IgD-negative memory B cell (primary cell): ENCODE results near the gene TMEM131. TPM values are rescaled to one million over a fixed set of nuclear protein-coding genes. Genes with fewer than 3 reads are reported as not detected.
A peak's percentile ranks its signal among the peaks of the same experiment; 100 is the strongest.

Experiments
- H3K27ac Mint-ChIP-seq, 3 donors: one replicate each; pipeline ENCODE4 v1.8.0; 2020 to 2022; ENCODE audit warnings: mild to moderate bottlenecking in 3 of 3, mixed read lengths in 3 of 3, moderate library complexity in 1 of 3
- H3K27me3 Mint-ChIP-seq: one replicate; pipeline ENCODE4 v1.8.0; 2021; ENCODE audit warnings: mixed read lengths
- H3K36me3 Mint-ChIP-seq: one replicate; pipeline ENCODE4 v1.8.0; 2020; ENCODE audit warnings: mild to moderate bottlenecking, mixed read lengths
- H3K4me1 Mint-ChIP-seq, 3 donors: one replicate each; pipeline ENCODE4 v1.8.0; 2020 to 2022; ENCODE audit warnings: mixed read lengths in 3 of 3, mild to moderate bottlenecking in 1 of 3
- H3K4me3 Mint-ChIP-seq, 4 donors: one replicate each; pipeline ENCODE4 v1.8.0; 2020 to 2022; ENCODE audit warnings: mild to moderate bottlenecking in 4 of 4, mixed read lengths in 4 of 4, moderate library complexity in 3 of 4
- H3K9me3 Mint-ChIP-seq, 3 donors: one replicate each; pipeline ENCODE4 v1.8.0; 2020 to 2021; ENCODE audit warnings: mixed read lengths in 3 of 3, mild to moderate bottlenecking in 1 of 3
- polyA plus RNA-seq: library from polyadenylated mRNA; unstranded; fragments of 300-500 nt; fragmentation: Illumina TruSeq; gene quantifications from one replicate; pipeline ENCODE4 v1.2.3, GENCODE V29; 2021

TMEM131 gene
- polyA plus RNA-seq, 1 donor from 2014 or later = 24.9 TPM

DNA sequence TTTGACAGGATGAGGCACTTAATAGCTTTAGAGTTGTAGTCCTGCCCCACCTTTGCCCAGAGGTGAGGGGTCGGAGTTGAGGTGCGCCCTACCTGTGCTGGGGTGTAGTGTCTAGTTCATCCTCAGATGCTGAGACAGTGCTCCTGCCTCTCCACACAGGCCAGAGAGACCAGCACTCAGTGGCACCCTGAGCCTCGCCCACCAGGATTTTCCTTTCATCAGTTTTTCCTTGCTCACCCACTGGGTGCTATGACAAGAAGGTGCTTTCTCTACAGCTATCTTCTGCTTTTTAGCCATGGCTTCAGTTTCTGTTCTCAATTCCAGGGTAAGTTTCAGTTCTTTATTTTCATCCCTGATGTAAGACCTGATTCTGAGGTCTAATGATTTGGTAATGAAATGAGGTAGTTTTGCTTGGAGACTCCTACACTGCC lies 16.8 kb upstream of the TMEM131 start:
- Mint-ChIP-seq H3K36me3 (no peaks in the 10 kb centered on the region), H3K4me1 (peaks cover 51 to 57% (median 56%) of the 10 kb centered on the region in 3 donors), H3K4me3 (peak overlapping the region; percentile 55 to 72 (median 65)), H3K27me3 (peaks cover 3% of the 10 kb centered on the region), H3K9me3 (no peaks in the 10 kb centered on the region), H3K27ac (peak overlapping the region; percentile 91 to 97 (median 94))

- peak overlapping the region; percentile 21 to 74 (median 23) for H3K4me3 Mint-ChIP-seq
- peaks cover 41 to 48% (median 43%) of the 10 kb centered on the region in 3 donors for H3K4me1 Mint-ChIP-seq
- no peaks in the 10 kb centered on the region for H3K36me3 Mint-ChIP-seq
- H3K27me3 Mint-ChIP-seq = peaks cover 3% of the 10 kb centered on the region
- peak overlapping the region; percentile 48 to 91 (median 82) for H3K27ac Mint-ChIP-seq
- no peaks in the 10 kb centered on the region for H3K9me3 Mint-ChIP-seq
Observed at GRCh38 chr2:98009887-98010760, 14.4 kb upstream of the TMEM131 start.

- H3K27me3 Mint-ChIP-seq = peaks cover 2% of the 10 kb centered on the region
- no peaks in the 10 kb centered on the region for H3K36me3 Mint-ChIP-seq
- peaks cover 29 to 39% (median 31%) of the 10 kb centered on the region in 3 donors for H3K4me1 Mint-ChIP-seq
- H3K9me3 Mint-ChIP-seq = no peaks in the 10 kb centered on the region
- no peak overlapping the region for H3K4me3 Mint-ChIP-seq
- H3K27ac Mint-ChIP-seq = no peak overlapping the region
Observed at GRCh38 chr2:98008415-98008814, 12.7 kb upstream of the TMEM131 start.

GRCh38 chr2:98006378-98006777 lies 10.6 kb upstream of the TMEM131 start:
- Mint-ChIP-seq H3K27me3 (peaks cover 2% of the 10 kb centered on the region), H3K9me3 (no peaks in the 10 kb centered on the region), H3K4me1 (peaks cover 21 to 32% (median 22%) of the 10 kb centered on the region in 3 donors), H3K27ac (no peak overlapping the region), H3K4me3 (no peak overlapping the region), H3K36me3 (no peaks in the 10 kb centered on the region)

DNA sequence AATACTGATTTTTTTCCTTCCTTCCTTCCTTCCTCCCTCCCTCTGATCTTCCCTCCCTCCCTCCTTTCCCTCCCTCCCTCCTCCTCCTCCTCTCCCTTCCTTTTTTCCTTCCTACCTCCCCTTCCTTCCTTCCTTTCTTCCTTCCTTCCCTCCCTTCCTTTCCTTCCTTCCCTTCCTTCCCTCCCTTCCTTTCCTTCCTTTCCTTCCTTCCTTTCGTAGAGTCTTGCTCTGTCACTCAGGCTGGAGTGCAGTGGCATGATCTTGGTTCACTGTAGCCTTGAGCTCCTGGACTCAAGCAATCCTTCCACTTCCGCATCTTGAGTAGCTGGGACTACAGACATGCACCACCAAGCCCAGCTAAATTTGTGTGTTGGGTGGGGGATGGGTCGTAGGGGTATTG lies 8.9 kb upstream of the TMEM131 start:
- Mint-ChIP-seq H3K9me3 (no peaks in the 10 kb centered on the region), H3K36me3 (no peaks in the 10 kb centered on the region)

DNA sequence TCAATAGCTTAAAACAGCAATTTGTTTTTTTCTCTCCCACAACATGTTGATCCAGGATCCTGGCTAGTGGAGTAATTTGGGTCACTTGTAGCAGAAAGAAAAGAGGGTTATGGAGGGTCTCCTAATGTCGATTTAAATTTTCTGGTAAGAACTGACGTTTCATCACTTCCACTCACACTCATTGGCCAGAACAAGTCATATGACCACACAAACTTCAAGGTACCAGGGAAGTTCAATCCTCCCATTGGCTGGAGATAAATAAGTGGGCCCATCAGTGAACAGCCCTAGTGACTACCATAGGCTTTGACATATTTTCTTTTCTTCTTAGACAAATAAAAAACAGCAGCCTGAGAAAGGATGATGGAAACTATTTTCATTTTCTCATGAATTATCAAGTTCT lies 8.3 kb upstream of the TMEM131 start:
- Mint-ChIP-seq H3K4me3 (no peak overlapping the region), H3K36me3 (no peaks in the 10 kb centered on the region), H3K4me1 (peaks cover 0 to 11% (median 3%) of the 10 kb centered on the region in 3 donors), H3K27ac (no peak overlapping the region), H3K9me3 (no peaks in the 10 kb centered on the region), H3K27me3 (no peaks in the 10 kb centered on the region)

More for the DNA sequence above, 8.9 kb upstream of the TMEM131 start:
- Mint-ChIP-seq H3K27me3 (no peaks in the 10 kb centered on the region), H3K4me3 (peak overlapping the region in 1 of 4 donors; percentile 87), H3K27ac (no peak overlapping the region), H3K4me1 (peaks cover 4 to 15% (median 4%) of the 10 kb centered on the region in 3 donors)

DNA sequence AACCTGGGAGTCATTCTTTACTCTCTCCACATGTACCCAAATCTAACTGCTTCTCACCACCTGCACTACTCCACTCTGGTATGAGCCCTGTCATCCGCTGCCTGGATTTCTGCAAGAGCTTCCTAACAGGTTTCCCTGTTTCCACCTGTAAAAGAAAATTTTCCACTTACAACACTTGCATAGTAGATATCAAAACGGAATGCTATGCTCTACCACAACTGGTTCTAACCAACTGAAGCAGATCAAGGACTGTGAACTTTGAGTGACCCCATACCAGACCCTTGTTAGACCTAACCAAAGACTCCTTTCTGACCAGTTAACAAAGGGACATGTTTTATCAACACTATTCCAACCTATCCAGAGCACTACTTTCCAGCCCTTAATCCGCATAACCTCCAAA lies 3.8 kb upstream of the TMEM131 start:
- H3K9me3 Mint-ChIP-seq = no peaks in the 10 kb centered on the region
- peak overlapping the region in 1 of 4 donors; percentile 88 for H3K4me3 Mint-ChIP-seq
- H3K27me3 Mint-ChIP-seq = no peaks in the 10 kb centered on the region
- H3K36me3 Mint-ChIP-seq = no peaks in the 10 kb centered on the region
- peak overlapping the region in 1 of 3 donors; percentile 73 for H3K27ac Mint-ChIP-seq
- peaks cover 2 to 6% (median 5%) of the 10 kb centered on the region in 3 donors for H3K4me1 Mint-ChIP-seq

DNA sequence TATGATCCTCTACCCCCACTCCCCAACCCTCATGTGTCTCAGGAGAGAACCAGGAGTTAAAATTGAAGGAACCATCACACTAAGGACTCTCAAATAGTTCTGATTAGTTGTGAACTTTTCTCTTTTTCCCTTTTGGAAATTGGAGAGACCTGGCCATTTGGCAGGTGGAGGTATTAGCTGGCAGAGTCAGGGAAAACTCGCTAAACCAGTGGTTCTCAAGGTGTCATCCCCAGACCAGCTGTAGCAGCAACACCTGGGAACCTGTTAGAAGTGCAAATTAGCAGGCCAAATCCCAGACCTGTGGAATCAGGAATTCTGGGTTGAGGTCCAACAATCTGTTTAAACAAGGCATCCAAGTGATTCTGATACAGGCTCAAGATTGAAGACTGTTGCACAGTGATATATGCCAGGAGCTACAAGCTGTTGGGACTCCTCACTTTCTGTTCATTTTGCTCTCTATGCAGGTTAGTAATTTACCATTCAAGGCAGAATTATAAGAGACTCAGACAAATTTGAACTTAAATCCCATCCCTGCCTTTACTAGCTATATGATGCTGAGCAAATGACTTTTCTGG lies 2.8 kb upstream of the TMEM131 start:
- peaks cover 4 to 11% (median 9%) of the 10 kb centered on the region in 3 donors for H3K4me1 Mint-ChIP-seq
- no peaks in the 10 kb centered on the region for H3K9me3 Mint-ChIP-seq
- H3K27ac Mint-ChIP-seq = no peak overlapping the region
- H3K36me3 Mint-ChIP-seq = no peaks in the 10 kb centered on the region
- H3K27me3 Mint-ChIP-seq = no peaks in the 10 kb centered on the region
- H3K4me3 Mint-ChIP-seq = peak overlapping the region in 1 of 4 donors; percentile 88

- Mint-ChIP-seq H3K27me3 (no peaks in the 10 kb centered on the region), H3K27ac (no peak overlapping the region), H3K4me3 (peak overlapping the region in 2 of 4 donors; percentile 37 to 88), H3K4me1 (peaks cover 11 to 18% (median 15%) of the 10 kb centered on the region in 3 donors), H3K36me3 (no peaks in the 10 kb centered on the region), H3K9me3 (no peaks in the 10 kb centered on the region)
Observed at GRCh38 chr2:97997784-97998392, 2.1 kb upstream of the TMEM131 start.

DNA sequence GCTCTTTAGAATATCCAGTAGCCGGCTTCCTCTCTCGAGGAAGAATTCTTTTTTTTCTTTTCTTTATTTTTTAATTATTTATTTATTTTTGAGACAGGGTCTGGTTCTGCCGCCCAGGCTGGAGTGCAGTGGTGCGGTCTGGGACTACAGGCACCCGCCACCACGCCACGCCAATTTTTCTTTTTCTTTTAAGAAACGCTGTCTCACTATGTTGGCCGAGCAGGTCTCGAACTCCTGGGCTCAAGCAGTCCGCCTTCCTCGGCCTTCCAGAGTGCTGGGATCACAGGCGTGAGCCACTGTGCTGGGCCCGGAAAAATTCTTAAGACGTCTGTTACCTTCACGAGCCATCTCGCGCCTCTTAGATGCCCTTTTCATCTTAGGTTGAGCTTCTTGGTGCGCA lies 931 bp upstream of the TMEM131 start:
- H3K9me3 Mint-ChIP-seq = no peaks in the 10 kb centered on the region
- no peaks in the 10 kb centered on the region for H3K27me3 Mint-ChIP-seq
- peaks cover 17 to 25% (median 24%) of the 10 kb centered on the region in 3 donors for H3K4me1 Mint-ChIP-seq
- H3K4me3 Mint-ChIP-seq = peak overlapping the region; percentile 88 to 93 (median 90)
- peak overlapping the region; percentile 88 to 95 (median 93) for H3K27ac Mint-ChIP-seq
- H3K36me3 Mint-ChIP-seq = no peaks in the 10 kb centered on the region

DNA sequence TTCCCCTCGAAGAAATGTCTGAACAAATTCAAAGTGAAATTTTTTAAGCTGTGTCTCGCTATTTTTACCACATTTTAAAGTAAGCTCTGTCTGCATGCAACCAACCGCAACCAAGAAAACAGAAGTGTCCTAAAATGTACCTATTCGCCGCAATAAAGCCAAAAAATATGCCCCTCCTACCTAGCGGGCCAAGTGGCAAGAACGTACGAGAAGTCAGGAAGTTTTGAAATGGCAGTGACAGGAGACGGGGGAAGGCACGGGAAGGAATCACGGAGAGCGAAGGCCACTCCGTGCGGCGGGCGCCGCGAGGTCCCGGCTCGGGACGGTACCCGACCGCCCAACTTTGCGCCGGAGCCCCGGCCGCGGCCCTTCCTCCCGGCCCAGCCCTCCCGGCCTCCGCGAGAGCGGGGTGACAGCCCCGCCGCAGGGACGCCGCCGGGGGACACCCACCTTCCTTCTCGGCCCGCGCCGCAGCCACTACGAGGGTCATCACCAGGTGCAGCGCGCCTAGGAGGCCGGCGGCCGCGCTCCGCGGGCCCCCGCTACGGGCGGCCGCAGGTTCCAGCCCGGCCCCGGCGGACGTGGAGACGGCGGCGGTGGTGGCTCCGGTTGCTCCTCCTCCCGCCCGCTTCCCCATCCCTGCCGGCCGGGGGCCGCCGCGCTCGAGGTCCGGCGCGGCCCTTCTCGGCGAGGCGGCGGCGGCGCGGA lies 568 bp downstream of the TMEM131 start:
- Mint-ChIP-seq H3K27ac (peak overlapping the region; percentile 93 to 97 (median 93)), H3K27me3 (no peaks in the 10 kb centered on the region), H3K9me3 (no peaks in the 10 kb centered on the region), H3K4me3 (peak overlapping the region; percentile 89 to 97 (median 94)), H3K4me1 (peaks cover 29 to 38% (median 37%) of the 10 kb centered on the region in 3 donors), H3K36me3 (no peaks in the 10 kb centered on the region)

GRCh38 chr2:97994476-97994875 lies 1.3 kb downstream of the TMEM131 start:
- Mint-ChIP-seq H3K27ac (peak overlapping the region; percentile 88 to 97 (median 93)), H3K36me3 (no peaks in the 10 kb centered on the region), H3K9me3 (no peaks in the 10 kb centered on the region), H3K27me3 (no peaks in the 10 kb centered on the region), H3K4me1 (peaks cover 36 to 45% (median 44%) of the 10 kb centered on the region in 3 donors), H3K4me3 (peak overlapping the region; percentile 89 to 97 (median 94))

DNA sequence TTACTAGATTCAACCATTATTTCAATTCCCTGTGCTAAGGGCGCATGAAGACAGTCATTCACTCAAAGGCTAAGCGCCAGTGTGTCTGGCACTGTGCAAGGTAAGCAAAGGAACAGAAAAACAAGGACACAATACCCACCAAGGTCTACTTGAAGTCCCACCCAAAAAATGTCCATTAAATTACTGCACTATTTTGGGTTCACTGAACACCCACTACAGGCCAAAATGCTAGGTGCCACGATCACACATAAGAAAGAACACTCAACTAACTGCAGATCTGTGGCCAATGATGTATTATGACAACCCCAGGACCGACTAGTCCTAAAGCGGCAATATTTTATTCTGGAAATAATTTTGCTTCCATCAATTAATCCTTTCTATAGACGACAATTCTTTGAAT lies 1.8 kb downstream of the TMEM131 start:
- Mint-ChIP-seq H3K36me3 (peaks cover 3% of the 10 kb centered on the region), H3K9me3 (no peaks in the 10 kb centered on the region), H3K27ac (peak overlapping the region; percentile 88 to 93 (median 92)), H3K27me3 (no peaks in the 10 kb centered on the region), H3K4me1 (peaks cover 40 to 49% (median 49%) of the 10 kb centered on the region in 3 donors), H3K4me3 (peak overlapping the region; percentile 89 to 97 (median 94))
